SK-N-SH (cell line): ENCODE measurements around the gene SMCHD1. TPM values are rescaled to one million over a fixed set of nuclear protein-coding genes. Genes with fewer than 3 reads are reported as not detected.

Experiments
- CTCF ChIA-PET: fragments of 300-600, 350-600 bp; formaldehyde crosslinking; extraction: SDS; loops from one replicate; lab custom pipeline; 2021; lab: Yijun Ruan, JAX
- POLR2A ChIA-PET: fragments of 350-600 bp; sonication (Branson Sonifier 250); formaldehyde crosslinking; extraction: SDS; loops from one replicate; lab custom pipeline; 2020; ENCODE audit warnings: antibody characterized with exemption, inconsistent platforms; lab: Yijun Ruan, JAX
- DNase-seq: peaks from one replicate; pipeline ENCODE4 v3.0.0; 2012
- H2AFZ ChIP-seq: fragments of 200-600 bp; sonication (generic); 2 replicates; pipeline ENCODE4 v1.8.1; 2016; ENCODE audit warnings: antibody characterized with exemption, mild to moderate bottlenecking, low read depth
- H3F3A ChIP-seq: fragments of 200-600 bp; sonication (generic); replicated peaks from 2 replicates; pipeline ENCODE3; 2016; ENCODE audit warnings: antibody characterized with exemption, mild to moderate bottlenecking; ENCODE audit not compliant: insufficient read depth
- H3K27ac ChIP-seq, 2 experiments: fragments of 200-500 bp in 1 of 2; fragments of 200-600 bp in 1 of 2; sonication (Bioruptor generic) in 1 of 2; sonication (generic), shearing (Covaris generic) in 1 of 2; 2 replicates each; pipeline versions ENCODE4 v1.5.1 to v1.6.1; 2014 to 2016; ENCODE audit warnings: low read depth in 2 of 2, inconsistent platforms in 1 of 2, low read length in 1 of 2, mild to moderate bottlenecking in 1 of 2, mixed read lengths in 1 of 2
- H3K27me3 ChIP-seq: fragments of 200-600 bp; sonication (generic), shearing (Covaris generic); 2 replicates; pipeline ENCODE4 v1.6.1; 2016; ENCODE audit warnings: mixed run types; ENCODE audit not compliant: insufficient read depth
- H3K36me3 ChIP-seq, 2 experiments: fragments of 200-500 bp in 1 of 2; fragments of 200-600 bp in 1 of 2; sonication (Bioruptor generic) in 1 of 2; sonication (generic) in 1 of 2; replicated peaks in 1 of 2; 2 replicates each; pipeline versions ENCODE3 to v1.5.1; 2014 to 2016; ENCODE audit warnings: low read length in 1 of 2, mild to moderate bottlenecking in 1 of 2; ENCODE audit not compliant: insufficient read depth in 2 of 2, control insufficient read depth in 1 of 2
- H3K4me1 ChIP-seq, 2 experiments: fragments of 200-500 bp in 1 of 2; fragments of 200-600 bp in 1 of 2; sonication (Bioruptor generic) in 1 of 2; sonication (generic), shearing (Covaris generic) in 1 of 2; 2 replicates each; pipeline versions ENCODE4 v1.5.1 to v1.6.1; 2014 to 2016; ENCODE audit warnings: low read depth in 1 of 2, low read length in 1 of 2, mixed run types in 1 of 2; ENCODE audit not compliant: insufficient read depth in 2 of 2, control insufficient read depth in 1 of 2
- H3K4me2 ChIP-seq: fragments of 200-600 bp; sonication (generic), shearing (Covaris generic); 2 replicates; pipeline ENCODE4 v1.6.1; 2017; ENCODE audit warnings: mixed run types
- H3K4me3 ChIP-seq, 2 experiments: fragments of 200-500 bp in 1 of 2; fragments of 200-600 bp in 1 of 2; sonication (Bioruptor generic) in 1 of 2; sonication (generic), shearing (Covaris generic) in 1 of 2; 2 replicates each; pipeline versions ENCODE4 v1.5.1 to v1.8.1; 2014 to 2016; ENCODE audit warnings: low read depth in 2 of 2, inconsistent platforms in 1 of 2, low read length in 1 of 2, mild to moderate bottlenecking in 1 of 2, mixed read lengths in 1 of 2, moderate library complexity in 1 of 2
- H3K79me2 ChIP-seq: fragments of 200-600 bp; sonication (generic); 2 replicates; pipeline ENCODE4 v1.8.1; 2017; ENCODE audit warnings: mild to moderate bottlenecking; ENCODE audit not compliant: insufficient read depth
- H3K9ac ChIP-seq: fragments of 200-600 bp; sonication (generic); 2 replicates; pipeline ENCODE4 v1.6.1; 2017; ENCODE audit warnings: mixed run types
- H3K9me2 ChIP-seq: fragments of 200-600 bp; sonication (generic); 2 replicates; pipeline ENCODE4 v1.6.1; 2017; ENCODE audit warnings: mixed run types
- H3K9me3 ChIP-seq: fragments of 200-600 bp; sonication (generic); 2 replicates; pipeline ENCODE4 v1.6.1; 2017; ENCODE audit warnings: mixed run types, mild to moderate bottlenecking, moderate library complexity
- H4K20me1 ChIP-seq: fragments of 200-600 bp; sonication (generic); 2 replicates; pipeline ENCODE4 v1.6.1; 2017; ENCODE audit warnings: mild to moderate bottlenecking, mixed run types; ENCODE audit not compliant: insufficient read depth
- EP300 ChIP-seq, 2 experiments: IDR thresholded peaks; 2 replicates each; pipeline versions ENCODE4 v1.4.0 to v1.6.1; 2012; ENCODE audit warnings: borderline replicate concordance in 1 of 2, low read depth in 1 of 2, low read length in 1 of 2
- FOSL2 ChIP-seq: IDR thresholded peaks from 2 replicates; pipeline ENCODE4 v1.4.0; 2012; ENCODE audit warnings: low read depth, mild to moderate bottlenecking, moderate library complexity, borderline replicate concordance
- GABPA ChIP-seq: IDR thresholded peaks from 2 replicates; pipeline ENCODE4 v1.4.0; 2012; ENCODE audit warnings: low read depth, mild to moderate bottlenecking
- GATA2 ChIP-seq: sonication (generic); formaldehyde crosslinking; IDR thresholded peaks from 2 replicates; pipeline ENCODE4 v1.5.0; 2020; ENCODE audit warnings: mild to moderate bottlenecking, missing genetic modification reagents
- JUND ChIP-seq: IDR thresholded peaks from 2 replicates; pipeline ENCODE4 v1.4.0; 2012
- MEF2A ChIP-seq: IDR thresholded peaks from 2 replicates; pipeline ENCODE4 v1.4.0; 2012; ENCODE audit warnings: low read depth, borderline replicate concordance
- MXI1 ChIP-seq: IDR thresholded peaks from 2 replicates; pipeline ENCODE4 v1.6.1; 2012; ENCODE audit warnings: mild to moderate bottlenecking, low read depth, low read length, improper control_type of control experiment
- NFIC ChIP-seq: IDR thresholded peaks from 2 replicates; pipeline ENCODE4 v1.4.0; 2012; ENCODE audit warnings: borderline replicate concordance
- NRF1 ChIP-seq: IDR thresholded peaks from 2 replicates; pipeline ENCODE4 v1.6.1; 2012; ENCODE audit warnings: low read depth, mild to moderate bottlenecking, low read length
- POLR2AphosphoS5 ChIP-seq: IDR thresholded peaks from 2 replicates; pipeline ENCODE4 v1.6.1; 2012; ENCODE audit warnings: low read depth, low read length
- RAD21 ChIP-seq: IDR thresholded peaks from 2 replicates; pipeline ENCODE4 v1.6.1; 2012; ENCODE audit warnings: mild to moderate bottlenecking, low read length
- RCOR1 ChIP-seq: fragments of 150-350 bp; IDR thresholded peaks from 2 replicates; pipeline ENCODE4 v1.6.1; 2017; ENCODE audit warnings: antibody characterized with exemption, low read length
- REST ChIP-seq: IDR thresholded peaks from 2 replicates; pipeline ENCODE4 v1.6.1; 2012; ENCODE audit warnings: mild to moderate bottlenecking, low read depth, low read length, moderate library complexity
- SIN3A ChIP-seq: IDR thresholded peaks from 2 replicates; pipeline ENCODE4 v1.6.1; 2012; ENCODE audit warnings: low read depth, mild to moderate bottlenecking, low read length, moderate library complexity, borderline replicate concordance
- TAF1 ChIP-seq: IDR thresholded peaks from 2 replicates; pipeline ENCODE4 v1.6.1; 2012; ENCODE audit warnings: low read depth, mild to moderate bottlenecking, low read length, moderate library complexity, borderline replicate concordance
- TCF12 ChIP-seq: IDR thresholded peaks from 2 replicates; pipeline ENCODE4 v1.4.0; 2012
- USF2 ChIP-seq: fragments of 150-350 bp; IDR thresholded peaks from 2 replicates; pipeline ENCODE4 v1.6.1; 2017; ENCODE audit warnings: antibody characterized with exemption, low read length, low read depth, borderline replicate concordance
- YY1 ChIP-seq: IDR thresholded peaks from 2 replicates; pipeline ENCODE4 v1.4.0; 2012; ENCODE audit warnings: low read depth, mild to moderate bottlenecking
- WGBS: methylation state at CpG from one replicate; pipeline ENCODE4 v1.1.6; 2017; ENCODE audit warnings: low lambda C conversion rate; 5-methylcytosine and 5-hydroxymethylcytosine counted together
- polyA plus RNA-seq, 3 experiments: library from polyadenylated mRNA; depleted of rRNA; stranded (reverse); fragments of >200 nt; gene quantifications; 2 replicates each; pipeline ENCODE4 v1.2.3, GENCODE V29; 2012
- TF ChIP-seq, protein P1 (sequence below): fragments of 200-600 bp; sonication (generic); IDR thresholded peaks from 2 replicates; pipeline ENCODE4 v1.6.1; 2017; ENCODE audit warnings: antibody characterized with exemption, mild to moderate bottlenecking, moderate library complexity
- TF ChIP-seq, protein P2 (sequence below): IDR thresholded peaks from 2 replicates; pipeline ENCODE4; 2012

Gene SMCHD1
- polyA plus RNA-seq, 1 of the 3 experiments (the other 2 are of a cell fraction), result 8.9 TPM

- POLR2A ChIA-PET, result no interaction called here
Observed at GRCh38 chr18:2612996-2613395, 42.5 kb upstream of the SMCHD1 start.

DNA sequence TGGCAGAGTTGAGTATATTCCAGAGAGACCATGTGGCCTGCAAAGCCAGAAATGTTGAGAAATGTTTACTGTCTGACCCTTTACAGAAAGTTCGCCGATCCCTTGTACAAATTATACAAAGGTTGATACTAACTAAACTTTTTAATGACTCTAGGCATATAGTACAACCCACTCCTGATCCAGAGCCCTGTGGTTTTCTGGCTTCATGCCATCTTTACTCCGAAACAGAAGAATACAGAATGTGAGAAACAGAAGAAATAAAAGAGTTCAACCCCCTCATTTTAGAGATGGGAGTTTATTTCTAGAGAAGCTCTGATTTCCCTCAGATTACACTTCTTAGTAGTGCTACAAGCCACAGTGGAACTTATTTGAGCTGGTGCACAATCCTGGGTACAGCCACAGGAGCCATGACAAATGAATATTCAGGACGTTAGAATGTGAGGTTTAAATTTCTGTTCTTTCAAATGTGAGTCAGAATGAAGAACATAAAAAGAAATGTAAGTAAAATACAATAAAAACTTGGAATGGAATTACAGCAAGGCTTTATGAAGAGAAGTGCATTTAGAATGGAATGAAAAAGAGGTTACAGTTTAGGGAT is 38.0 kb upstream of the SMCHD1 start:
- Histone ChIP-seq H3K9me3 (no peaks in the 10 kb centered on the region), H3K79me2 (no peaks in the 10 kb centered on the region), H3K27ac (no peak overlapping the region), H3K4me2 (no peak overlapping the region), H3K9ac (no peak overlapping the region), H3K9me2 (no peaks in the 10 kb centered on the region), H3K27me3 (no peaks in the 10 kb centered on the region), H4K20me1 (no peaks in the 10 kb centered on the region), H3K36me3 (peaks cover 16 to 31% of the 10 kb centered on the region in 2 experiments), H3F3A (no peaks in the 10 kb centered on the region)
- WGBS, result 70% methylated on average over 4 of the region's 4 CpGs
- no peak for DNase-seq
- CTCF ChIA-PET, result no interaction called here
- TF ChIP-seq, protein P1, sequence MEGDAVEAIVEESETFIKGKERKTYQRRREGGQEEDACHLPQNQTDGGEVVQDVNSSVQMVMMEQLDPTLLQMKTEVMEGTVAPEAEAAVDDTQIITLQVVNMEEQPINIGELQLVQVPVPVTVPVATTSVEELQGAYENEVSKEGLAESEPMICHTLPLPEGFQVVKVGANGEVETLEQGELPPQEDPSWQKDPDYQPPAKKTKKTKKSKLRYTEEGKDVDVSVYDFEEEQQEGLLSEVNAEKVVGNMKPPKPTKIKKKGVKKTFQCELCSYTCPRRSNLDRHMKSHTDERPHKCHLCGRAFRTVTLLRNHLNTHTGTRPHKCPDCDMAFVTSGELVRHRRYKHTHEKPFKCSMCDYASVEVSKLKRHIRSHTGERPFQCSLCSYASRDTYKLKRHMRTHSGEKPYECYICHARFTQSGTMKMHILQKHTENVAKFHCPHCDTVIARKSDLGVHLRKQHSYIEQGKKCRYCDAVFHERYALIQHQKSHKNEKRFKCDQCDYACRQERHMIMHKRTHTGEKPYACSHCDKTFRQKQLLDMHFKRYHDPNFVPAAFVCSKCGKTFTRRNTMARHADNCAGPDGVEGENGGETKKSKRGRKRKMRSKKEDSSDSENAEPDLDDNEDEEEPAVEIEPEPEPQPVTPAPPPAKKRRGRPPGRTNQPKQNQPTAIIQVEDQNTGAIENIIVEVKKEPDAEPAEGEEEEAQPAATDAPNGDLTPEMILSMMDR, result no peak
- TF ChIP-seq TCF12 (no peak), NFIC (no peak), RCOR1 (no peak), USF2 (no peak), MEF2A (no peak), REST (no peak), GABPA (no peak), JUND (no peak)
- TF ChIP-seq, all 33 proteins: peak for 0
- Histone ChIP-seq H3K4me1 (no peaks in the 10 kb centered on the region), H2AFZ (no peak overlapping the region), H3K4me3 (no peak overlapping the region)
- POLR2A ChIA-PET, result no interaction called here

More at GRCh38 chr18:2612996-2613395, 42.5 kb upstream of the SMCHD1 start:
- H3K9me2 ChIP-seq, result no peaks in the 10 kb centered on the region
- no peak overlapping the region for H3K4me3 ChIP-seq
- H3K4me2 ChIP-seq, result no peak overlapping the region
- no peak overlapping the region for H2AFZ ChIP-seq
- H3K79me2 ChIP-seq, result no peaks in the 10 kb centered on the region
- no peaks in the 10 kb centered on the region for H3K27me3 ChIP-seq
- 83% methylated on average over 1 of the region's 1 CpG for WGBS
- no peak for DNase-seq
- CTCF ChIA-PET, result no interaction called here
- H3K27ac ChIP-seq, result no peak overlapping the region
- TF ChIP-seq JUND, result no peak
- TF ChIP-seq GABPA, result no peak
- TF ChIP-seq TAF1, result no peak
- TF ChIP-seq YY1, result no peak
- TF ChIP-seq EP300 (IDR thresholded peaks at IDR 0.05; ENCODE audit: borderline replicate concordance in 1 of 2, low read depth in 1 of 2, low read length in 1 of 2), result no peak
- TF ChIP-seq, protein P1, result no peak
- no peak for TF ChIP-seq MXI1
- TF ChIP-seq NRF1, result no peak
- no peak for TF ChIP-seq GATA2 (CRISPR knock-in tag)
- TF ChIP-seq NFIC, result no peak
- TF ChIP-seq SIN3A, result no peak
- no peak for TF ChIP-seq RAD21
- no peak for TF ChIP-seq POLR2AphosphoS5
- no peak for TF ChIP-seq FOSL2
- TF ChIP-seq, protein P2, sequence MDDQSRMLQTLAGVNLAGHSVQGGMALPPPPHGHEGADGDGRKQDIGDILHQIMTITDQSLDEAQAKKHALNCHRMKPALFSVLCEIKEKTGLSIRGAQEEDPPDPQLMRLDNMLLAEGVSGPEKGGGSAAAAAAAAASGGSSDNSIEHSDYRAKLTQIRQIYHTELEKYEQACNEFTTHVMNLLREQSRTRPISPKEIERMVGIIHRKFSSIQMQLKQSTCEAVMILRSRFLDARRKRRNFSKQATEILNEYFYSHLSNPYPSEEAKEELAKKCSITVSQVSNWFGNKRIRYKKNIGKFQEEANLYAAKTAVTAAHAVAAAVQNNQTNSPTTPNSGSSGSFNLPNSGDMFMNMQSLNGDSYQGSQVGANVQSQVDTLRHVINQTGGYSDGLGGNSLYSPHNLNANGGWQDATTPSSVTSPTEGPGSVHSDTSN, result no peak
- no peak for TF ChIP-seq TCF12
- TF ChIP-seq, all 33 proteins: peak for 0
- Histone ChIP-seq H3K9me3 (no peaks in the 10 kb centered on the region), H3F3A (no peaks in the 10 kb centered on the region), H3K9ac (no peak overlapping the region), H3K4me1 (no peaks in the 10 kb centered on the region), H3K36me3 (peaks cover 27 to 58% of the 10 kb centered on the region in 2 experiments), H4K20me1 (no peaks in the 10 kb centered on the region)
